Left colon (tissue), 2 donors: ENCODE measurements around the gene TARBP1. TPM values are rescaled to one million over a fixed set of nuclear protein-coding genes. Genes with fewer than 3 reads are reported as not detected.
A peak's percentile ranks its signal among the peaks of the same experiment; 100 is the strongest.
"Not testable (repeated sequence)": the region's sequence is repeated elsewhere in the genome, so short reads cannot be mapped to it uniquely, and the experiment has no call there.

Experiments
- ATAC-seq: fragments of 200-7000 bp; cut with Tn5 transposase; one replicate; pipeline ENCODE4 v1.9.1; 2020; ENCODE audit warnings: mild to moderate bottlenecking, moderate library complexity
- DNase-seq, 2 donors: peaks; one replicate each; pipeline ENCODE4 v3.0.0-alpha.2; 2020
- intact Hi-C, 2 donors: fragments of 100-400 bp; cut with DNase I in 1 of 2; cut with micrococcal nuclease in 1 of 2; formaldehyde crosslinking; loops; one replicate each; pipeline versions ENCODE4 v1.11.2 to v1.14.0; 2022; cut with DNase I, micrococcal nuclease
- total RNA-seq, 2 donors: library from RNA; stranded (reverse); fragmentation: NEBNext Ultra II Directional; extraction: Animal tissue kit (Norgen Biotek cat#: 25700); gene quantifications; one replicate each; pipeline ENCODE4 v1.2.1, GENCODE V29; 2021
- donor health status: DM: no; HTN: no; CAD: no.
- donor health status: DM: yes; HTN: yes; CAD: no.

TARBP1 gene
- total RNA-seq, 2 donors from 2014 or later, result 19.9 to 30.5 TPM

GRCh38 chr1:234413485-234413884 lies 65.5 kb downstream of the TARBP1 start:
- DNase-seq (no peak), ATAC-seq (no peak)
- intact Hi-C loops, result no loop called here

- intact Hi-C loops, result no loop called here
- DNase-seq (no peak), ATAC-seq (no peak)
Measured at GRCh38 chr1:234412830-234413229, 66.1 kb downstream of the TARBP1 start.

- DNase-seq, result no peak
- intact Hi-C loops, result no loop called here
- no peak for ATAC-seq
Measured at GRCh38 chr1:234409328-234409727, 69.7 kb downstream of the TARBP1 start.

- intact Hi-C loops, result no loop called here
- no peak for ATAC-seq
- DNase-seq, result no peak
Measured at GRCh38 chr1:234408757-234409156, 70.2 kb downstream of the TARBP1 start.

GRCh38 chr1:234406871-234407270 lies 72.1 kb downstream of the TARBP1 start:
- intact Hi-C loops, result no loop called here
- ATAC-seq, result no peak
- no peak for DNase-seq

GRCh38 chr1:234405676-234406075 lies 73.3 kb downstream of the TARBP1 start:
- DNase-seq, result no peak
- no peak for ATAC-seq
- intact Hi-C loops, result no loop called here

GRCh38 chr1:234402939-234403338 lies 76.0 kb downstream of the TARBP1 start:
- intact Hi-C loops, result no loop called here
- no peak for ATAC-seq
- no peak for DNase-seq

GRCh38 chr1:234401658-234402057 lies 77.3 kb downstream of the TARBP1 start:
- DNase-seq (no peak), ATAC-seq (no peak)
- intact Hi-C loops, result no loop called here

- DNase-seq, result no peak
- ATAC-seq, result peak; percentile 60
- intact Hi-C loops, result no loop called here
Measured at GRCh38 chr1:234400773-234401172, 78.2 kb downstream of the TARBP1 start.

- intact Hi-C loops, DNase-seq, ATAC-seq: not testable (repeated sequence)
Measured at GRCh38 chr1:234399515-234399914, 79.5 kb downstream of the TARBP1 start.

GRCh38 chr1:234398849-234399381 lies 80.1 kb downstream of the TARBP1 start:
- ATAC-seq, result no peak
- intact Hi-C loops, result no loop called here
- DNase-seq, result no peak

GRCh38 chr1:234397732-234398131 lies 81.2 kb downstream of the TARBP1 start:
- intact Hi-C loops, result no loop called here
- ATAC-seq, result no peak
- DNase-seq, result no peak

- intact Hi-C loops, result no loop called here
- no peak for ATAC-seq
- no peak for DNase-seq
Measured at GRCh38 chr1:234396871-234397270, 82.1 kb downstream of the TARBP1 start.

- ATAC-seq, result no peak
- DNase-seq, result no peak
- intact Hi-C loops, result no loop called here
Measured at GRCh38 chr1:234396092-234396491, 82.9 kb downstream of the TARBP1 start.

GRCh38 chr1:234395297-234395696 lies 83.7 kb downstream of the TARBP1 start:
- no peak for ATAC-seq
- intact Hi-C loops, result no loop called here

GRCh38 chr1:234393190-234393589 lies 85.8 kb downstream of the TARBP1 start:
- no peak for DNase-seq
- ATAC-seq, result no peak
- intact Hi-C loops, result no loop called here

More at GRCh38 chr1:234395297-234395696, 83.7 kb downstream of the TARBP1 start:
- no peak for DNase-seq

- intact Hi-C loops, result no loop called here
- no peak for ATAC-seq
- no peak for DNase-seq
Measured at GRCh38 chr1:234388094-234388493, 90.9 kb downstream of the TARBP1 start.

- intact Hi-C loops, result no loop called here
Measured at GRCh38 chr1:234386122-234386521, 92.9 kb downstream of the TARBP1 start.

GRCh38 chr1:234381699-234382555 lies 97.1 kb downstream of the TARBP1 start:
- intact Hi-C loops, result no loop called here
- ATAC-seq (no peak), DNase-seq (no peak)

More at GRCh38 chr1:234386122-234386521, 92.9 kb downstream of the TARBP1 start:
- ATAC-seq (no peak), DNase-seq (no peak)

- ATAC-seq, intact Hi-C loops, DNase-seq: not testable (repeated sequence)
Measured at GRCh38 chr1:234379591-234380109, 99.3 kb downstream of the TARBP1 start.
